ENCODE measurements around the gene DAP. TPM values are rescaled to one million over a fixed set of nuclear protein-coding genes. Genes with fewer than 3 reads are reported as not detected.

Gene DAP
- total and polyA plus RNA-seq, 2 experiments from 2014 or later = 35.7 to 37.6 TPM

DNA sequence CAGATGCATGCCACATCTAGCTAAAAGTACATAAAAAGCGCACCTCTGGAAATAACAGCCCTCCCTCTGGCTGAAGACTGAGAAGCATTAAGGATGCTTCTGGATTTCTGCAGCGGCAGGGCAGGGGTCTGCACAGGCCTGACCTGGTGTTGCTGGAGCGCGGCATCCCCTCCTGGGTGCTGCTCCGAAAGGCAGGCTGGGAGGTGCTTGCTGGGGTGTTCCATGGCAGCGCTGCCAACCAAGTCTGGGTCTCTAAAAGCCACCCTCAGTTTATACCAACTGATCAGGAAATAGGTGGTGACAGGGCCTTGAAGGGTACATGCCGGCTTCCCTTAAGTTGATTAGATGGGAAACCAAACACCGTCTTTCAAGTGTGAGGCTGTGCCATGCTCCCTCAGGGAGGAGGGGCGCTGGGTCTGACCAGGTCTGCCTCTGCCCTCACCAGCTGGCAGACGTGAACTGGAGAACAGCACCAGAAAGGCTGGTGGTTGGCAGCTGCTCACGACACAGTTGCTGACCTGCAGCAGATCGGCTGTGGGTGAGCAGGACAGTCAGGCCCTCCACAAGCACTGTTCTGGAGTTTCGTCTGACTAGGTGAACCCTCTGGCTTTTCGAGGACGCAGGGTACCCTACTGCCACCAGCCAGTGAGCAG is 81.6 kb downstream of the DAP start (continued):
- TF ChIP-seq ZNF462 (CRISPR knock-in tag; IDR thresholded peaks at IDR 0.05) (no peak), NANOG (IDR thresholded peaks at IDR 0.05; ENCODE audit: borderline replicate concordance) (no peak), ZNF114 (CRISPR knock-in tag; IDR thresholded peaks at IDR 0.05) (no peak), JUNB (IDR thresholded peaks at IDR 0.05; ENCODE audit: unreplicated experiment) (no peak), EZH2 (IDR thresholded peaks at IDR 0.05; ENCODE audit: low read depth, unreplicated experiment) (no peak), EZH2phosphoT487 (IDR thresholded peaks at IDR 0.05; ENCODE audit: unreplicated experiment) (no peak), ZNF331 (CRISPR knock-in tag; IDR thresholded peaks at IDR 0.05; ENCODE audit: low read depth) (no peak), POLR2AphosphoS5 (IDR thresholded peaks at IDR 0.05; ENCODE audit: low read depth) (no peak)

GRCh38 chr5:10678244-10678643 is 82.8 kb downstream of the DAP start:
- no peak overlapping the region for H2AFZ ChIP-seq
- H3K79me2 ChIP-seq (replicated peaks; ENCODE audit: insufficient read depth) = no peaks in the 10 kb centered on the region
- no peaks in the 10 kb centered on the region for H3K4me1 ChIP-seq (ENCODE audit: insufficient read depth)
- H3K4me2 ChIP-seq = no peak overlapping the region
- no peaks in the 10 kb centered on the region for H3K27me3 ChIP-seq (ENCODE audit: insufficient read depth)
- H3K36me3 ChIP-seq (ENCODE audit: insufficient read depth) = no peaks in the 10 kb centered on the region
- H3K36me3 Mint-ChIP-seq (ENCODE audit: low read depth) = peaks cover 30% of the 10 kb centered on the region
- no peaks in the 10 kb centered on the region; the same call in 1 of the 2 replicates for H4K20me1 ChIP-seq (replicated peaks; ENCODE audit: insufficient read depth)
- H3K9me2 ChIP-seq (ENCODE audit: insufficient read depth) = no peaks in the 10 kb centered on the region
- DNase-seq (ENCODE audit: low spot score) (no peak), ATAC-seq (no peak)
- H3K4me1 Mint-ChIP-seq = peaks cover 2% of the 10 kb centered on the region; the same call in 2 of the 3 replicates
- H3K9me3 Mint-ChIP-seq = peaks cover 9% of the 10 kb centered on the region; the same call in 2 of the 3 replicates
- no peak overlapping the region for H3K4me3 Mint-ChIP-seq
- H3K4me3 ChIP-seq = no peak overlapping the region
- H3K27ac ChIP-seq (ENCODE audit: low read depth) = no peak overlapping the region
- H3K27ac Mint-ChIP-seq = no peak overlapping the region
- H3F3A ChIP-seq (replicated peaks; ENCODE audit: low read depth) = no peaks in the 10 kb centered on the region
- peaks cover 12% of the 10 kb centered on the region for H3K27me3 Mint-ChIP-seq (ENCODE audit: insufficient read depth, low read depth, poor library complexity)
- TF ChIP-seq ZNF462 (CRISPR knock-in tag; IDR thresholded peaks at IDR 0.05) (no peak), EZH2 (IDR thresholded peaks at IDR 0.05; ENCODE audit: low read depth, unreplicated experiment) (no peak)
